Activated CD4-positive, alpha-beta T cell treated with anti-CD3 and anti-CD28 coated beads for 24 hours (primary cell): ENCODE measurements around the gene EXD3.
"Not testable (repeated sequence)": the region's sequence is repeated elsewhere in the genome, so short reads cannot be mapped to it uniquely, and the experiment has no call there.

Experiments
- DNase-seq, 2 donors: peaks; one replicate each; pipeline ENCODE4 v3.0.0-alpha.2; 2020; ENCODE audit warnings: low read depth in 2 of 2

Gene EXD3

DNA sequence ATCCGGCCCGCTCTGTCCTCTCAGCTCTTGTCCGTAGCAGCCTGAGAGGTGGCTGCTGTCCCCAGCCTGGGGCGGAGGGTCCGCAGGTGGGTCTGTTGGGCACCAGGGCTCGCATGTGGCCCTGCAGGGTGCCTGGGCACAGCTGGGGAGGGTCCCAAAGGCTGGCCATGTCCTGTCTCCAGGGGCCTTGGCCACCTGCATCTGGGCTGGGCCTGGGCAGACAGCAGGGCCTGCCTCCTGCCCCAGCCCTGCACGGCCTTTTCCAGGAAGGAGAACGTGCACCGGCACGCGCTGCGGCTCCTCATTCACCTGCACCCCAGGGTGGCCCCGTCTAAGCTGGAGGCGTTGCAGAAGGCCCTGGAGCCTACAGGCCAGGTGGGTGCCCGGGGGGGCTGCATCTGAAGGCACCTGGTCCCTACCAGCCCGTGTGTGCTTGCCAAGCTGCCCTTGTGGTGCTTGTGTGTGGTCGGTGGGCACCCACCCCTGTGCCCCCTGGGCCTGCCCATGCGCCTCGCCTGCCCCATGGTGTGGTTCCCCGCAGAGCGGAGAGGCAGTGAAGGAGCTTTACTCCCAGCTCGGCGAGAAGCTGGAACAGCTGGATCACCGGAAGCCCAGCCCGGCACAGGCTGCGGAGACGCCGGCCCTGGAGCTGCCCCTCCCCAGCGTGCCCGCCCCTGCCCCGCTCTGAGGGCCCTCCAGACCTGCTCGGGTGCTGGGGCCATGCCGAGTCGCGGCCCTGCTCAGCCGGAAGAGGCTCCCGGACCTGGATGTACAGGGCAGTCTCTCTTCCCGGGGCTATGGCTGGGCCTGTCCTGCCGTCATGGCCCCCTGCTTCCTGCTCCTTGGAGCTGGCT is 150.5 kb downstream of the EXD3 start:
- DNase-seq: no peak

DNA sequence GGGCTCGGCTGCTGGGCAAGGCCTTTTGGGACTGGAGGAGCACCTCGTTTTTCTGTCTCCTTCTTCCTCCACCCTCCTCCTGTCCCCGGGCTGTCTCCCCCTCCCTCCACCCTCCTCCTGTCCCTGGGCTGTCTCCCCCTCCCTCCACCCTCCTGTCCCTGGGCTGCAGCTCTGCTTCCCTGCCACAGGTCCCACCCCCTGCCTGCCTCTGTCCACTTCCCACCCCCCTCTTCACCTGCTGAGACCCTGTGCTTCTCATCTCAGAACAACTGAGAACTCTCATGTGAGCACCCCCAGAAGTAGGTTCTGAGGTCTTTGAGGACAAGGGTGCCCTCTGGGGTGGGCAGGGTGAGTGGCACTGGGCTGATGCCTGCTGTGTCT is 151.3 kb downstream of the EXD3 start:
- no peak for DNase-seq

DNA sequence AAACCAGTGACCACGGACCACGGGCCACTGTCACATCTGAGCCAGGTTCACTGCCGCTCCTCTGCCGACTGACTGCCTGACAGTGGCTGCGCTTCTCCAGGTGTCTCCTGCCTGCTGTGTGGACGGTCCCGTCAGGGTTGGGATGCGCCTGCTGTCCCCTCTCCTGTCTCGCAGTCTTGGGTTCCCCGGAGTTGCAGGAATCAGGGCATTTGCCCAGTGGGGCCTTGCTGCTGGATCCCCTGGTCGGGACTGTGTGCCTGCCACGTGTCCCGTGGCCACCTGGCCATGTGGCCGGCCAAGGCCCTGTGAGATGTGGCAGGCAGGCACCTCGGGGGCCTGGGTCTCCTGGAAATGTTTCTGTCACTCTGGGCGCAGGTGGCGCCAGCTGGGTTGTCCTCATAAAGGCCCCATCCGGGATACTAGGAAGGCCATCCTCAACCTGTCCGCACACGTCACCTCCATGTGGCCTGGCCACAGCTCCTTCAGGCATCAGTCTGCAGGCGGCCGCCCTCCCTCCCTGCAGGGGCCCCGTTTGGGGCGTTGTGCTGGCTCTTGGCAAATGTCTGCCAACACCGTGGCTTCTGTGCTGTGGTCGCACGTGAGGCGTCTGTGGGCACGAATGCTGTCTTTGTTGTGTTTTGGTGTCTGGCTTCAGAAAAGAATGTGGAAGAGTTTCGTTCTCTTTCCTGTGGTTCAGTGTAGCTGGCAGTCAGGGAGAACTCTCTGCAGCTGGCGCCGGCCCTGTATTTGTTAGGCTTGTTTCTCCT is 151.8 kb downstream of the EXD3 start:
- DNase-seq: no peak

DNA sequence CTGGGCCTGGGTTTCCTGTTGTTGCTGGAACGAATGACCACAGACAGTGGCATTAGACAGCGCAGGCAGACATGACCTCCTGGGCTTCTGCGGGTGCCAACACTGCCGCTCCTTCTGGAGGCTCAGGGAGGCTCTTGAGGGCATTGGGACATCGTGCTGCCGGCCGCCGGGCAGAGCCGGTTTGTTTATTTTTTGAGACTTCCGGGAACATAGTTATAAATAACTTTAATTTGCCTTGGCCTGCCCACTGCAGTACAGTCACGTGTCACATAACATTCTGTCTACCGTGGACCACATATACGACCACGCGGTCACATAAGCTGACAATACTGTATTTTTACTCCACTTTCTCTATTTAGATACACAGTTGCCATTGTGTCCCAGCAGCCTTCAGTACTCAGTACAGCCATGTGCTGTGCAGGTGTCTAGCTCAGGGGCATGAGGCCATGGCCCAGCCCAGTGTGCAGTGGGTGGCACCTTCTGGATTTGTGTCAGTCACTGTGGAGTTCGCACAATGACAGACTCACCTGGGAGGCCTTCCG is 153.7 kb downstream of the EXD3 start:
- DNase-seq: no peak

DNA sequence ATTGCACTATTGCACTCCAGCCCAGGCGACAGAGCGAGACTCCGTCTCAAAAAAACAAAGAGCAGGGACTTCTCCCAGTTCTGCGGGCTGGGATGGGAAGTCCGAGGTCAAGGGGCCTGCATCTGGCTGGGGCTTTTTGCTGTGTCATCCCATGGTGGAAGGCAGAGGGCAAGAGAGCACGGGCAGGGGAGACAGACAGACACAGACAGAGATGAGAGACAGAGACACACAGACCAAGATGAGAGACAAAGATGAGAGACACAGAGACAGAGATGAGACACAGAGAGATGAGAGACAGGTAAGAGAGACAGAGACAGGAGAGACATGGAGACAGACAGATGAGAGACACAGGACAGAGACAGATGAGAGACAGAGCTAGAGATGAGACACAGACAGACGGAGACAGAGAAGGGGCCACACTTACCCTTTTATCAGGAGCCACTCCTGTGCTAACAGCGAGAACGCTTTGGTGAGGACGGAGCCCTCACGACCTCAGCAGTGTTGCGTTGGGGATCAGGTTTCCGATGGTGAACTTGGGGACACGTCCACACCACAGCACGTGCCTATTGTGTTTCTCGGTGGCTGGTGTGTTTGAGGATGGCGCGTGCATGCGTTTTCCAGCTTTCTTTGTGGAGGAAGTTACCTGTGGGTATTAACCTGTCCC is 154.3 kb downstream of the EXD3 start:
- no peak for DNase-seq

DNA sequence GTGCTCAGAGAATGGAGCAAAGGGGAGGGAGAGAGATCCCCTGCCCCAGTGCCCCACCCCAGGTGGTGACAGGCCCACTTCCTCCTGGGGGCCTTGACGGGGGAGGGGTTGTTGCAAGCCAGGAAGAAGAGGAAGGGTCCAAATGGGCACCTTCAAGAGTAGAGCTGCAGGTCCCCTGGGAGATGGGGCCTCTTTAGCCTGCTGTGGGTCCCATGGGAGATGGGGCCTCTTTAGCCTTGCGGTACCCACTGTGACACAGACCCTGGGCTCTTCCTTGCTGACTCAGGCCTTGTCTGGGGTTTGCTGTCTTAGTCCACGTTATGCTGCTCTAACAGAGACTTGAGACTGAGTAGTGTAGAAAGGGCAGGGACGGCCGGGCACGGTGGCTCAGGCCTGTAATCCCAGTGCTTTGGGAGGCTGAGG is 155.0 kb downstream of the EXD3 start:
- no peak for DNase-seq

DNA sequence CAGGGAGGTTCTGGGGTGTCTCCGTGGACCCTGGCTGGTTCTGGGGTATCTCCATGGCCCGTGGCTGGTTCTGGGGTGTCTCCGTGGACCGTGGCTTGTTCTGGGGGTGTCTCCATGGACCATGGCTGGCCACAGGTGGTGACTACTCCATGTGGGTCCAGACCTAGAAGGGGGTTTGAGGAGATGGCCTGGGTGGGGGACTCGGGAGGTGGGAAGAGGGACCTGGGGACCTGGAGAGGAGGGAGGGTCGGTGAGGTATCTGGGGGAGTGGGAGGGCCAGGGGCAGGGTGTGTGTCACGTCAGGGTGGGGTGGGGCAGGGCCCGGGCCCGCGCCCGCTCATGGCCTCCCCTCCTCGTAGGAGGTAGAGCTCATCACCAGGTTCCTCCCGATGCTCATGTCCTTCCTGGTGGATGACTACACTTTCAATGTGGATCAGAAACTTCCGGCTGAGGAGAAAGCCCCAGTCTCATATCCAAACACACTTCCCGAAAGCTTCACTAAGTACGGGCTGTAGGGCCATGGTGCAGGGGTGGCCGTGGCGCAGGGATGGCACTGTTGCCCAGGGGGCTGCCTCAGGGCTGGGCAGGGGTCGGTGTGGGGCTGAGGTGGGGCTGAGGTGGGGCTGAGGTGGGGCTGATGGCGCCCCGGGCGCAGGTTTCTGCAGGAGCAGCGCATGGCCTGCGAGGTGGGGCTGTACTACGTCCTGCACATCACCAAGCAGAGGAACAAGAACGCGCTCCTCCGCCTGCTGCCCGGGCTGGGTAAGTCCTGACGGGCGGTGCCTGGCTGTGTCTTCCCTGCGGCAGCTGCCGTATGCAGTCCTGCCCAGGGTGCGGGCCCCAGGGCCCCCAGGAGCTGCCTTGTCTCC is 156.1 kb downstream of the EXD3 start:
- no peak for DNase-seq

DNA sequence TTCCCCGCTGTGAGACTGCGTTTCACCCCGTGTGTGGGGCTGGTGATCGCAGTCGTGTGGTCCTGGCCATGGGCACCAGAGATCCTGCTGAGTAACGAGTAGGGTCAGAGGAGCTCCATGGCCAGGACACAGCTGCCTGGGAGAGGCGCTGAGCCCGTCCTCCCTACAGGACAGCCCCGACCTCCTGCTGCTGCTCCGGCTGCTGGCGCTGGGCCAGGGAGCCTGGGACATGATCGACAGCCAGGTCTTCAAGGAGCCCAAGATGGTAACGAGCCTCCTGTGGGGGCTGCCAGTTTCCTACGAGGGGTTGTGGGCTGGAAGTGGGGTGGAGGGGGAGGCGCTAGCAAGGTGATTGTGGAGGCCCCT is 156.8 kb downstream of the EXD3 start:
- no peak for DNase-seq

DNA sequence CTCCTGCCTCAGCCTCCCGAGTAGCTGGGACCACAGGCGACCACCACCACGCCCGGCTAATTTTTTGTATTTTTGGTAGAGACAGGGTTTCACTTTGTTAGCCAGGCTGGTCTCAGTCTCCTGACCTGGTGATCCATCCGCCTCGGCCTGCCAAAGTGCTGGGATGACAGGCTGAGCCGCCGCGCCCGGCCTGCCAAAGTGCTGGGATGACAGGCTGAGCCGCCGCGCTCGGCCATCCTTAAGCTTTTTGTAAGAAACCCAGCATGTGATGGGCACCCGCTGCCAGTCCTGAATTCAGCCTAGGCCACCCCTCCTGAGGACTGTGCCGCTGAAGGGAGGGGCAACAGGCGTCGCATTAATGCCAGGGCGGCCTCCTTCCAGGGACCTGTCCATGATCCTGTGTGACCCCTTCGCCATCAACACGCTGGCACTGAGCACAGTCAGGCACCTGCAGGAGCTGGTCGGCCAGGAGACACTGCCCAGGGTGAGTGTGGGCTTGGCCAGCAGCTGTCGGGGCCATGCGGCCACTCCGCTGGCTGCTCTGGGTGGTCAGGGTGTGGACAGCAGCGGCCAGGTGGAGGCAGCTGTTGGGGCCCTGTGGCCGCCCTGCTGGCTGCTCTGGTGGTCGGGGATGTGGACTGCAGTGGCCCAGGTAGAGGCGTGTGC is 157.3 kb downstream of the EXD3 start:
- DNase-seq: no peak

DNA sequence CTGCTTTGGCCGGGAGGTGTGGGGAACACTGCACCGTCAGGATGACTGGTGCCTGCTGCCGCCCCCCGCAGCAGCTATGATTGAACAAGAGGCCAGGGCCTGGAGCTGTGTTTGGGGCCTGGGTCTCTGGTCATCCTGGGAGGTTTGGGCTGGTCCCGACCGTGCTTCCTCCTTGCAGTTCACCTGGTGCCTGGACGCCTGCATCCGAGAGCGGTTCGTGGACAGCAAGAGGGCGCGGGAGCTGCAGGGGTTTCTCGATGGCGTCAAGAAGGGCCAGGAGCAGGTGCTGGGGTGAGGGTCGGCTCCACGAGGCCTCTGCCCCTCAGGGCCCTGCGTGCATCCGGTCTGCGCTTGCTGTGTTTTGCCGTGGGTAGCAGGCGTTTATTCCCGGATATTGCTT is 158.9 kb downstream of the EXD3 start:
- DNase-seq: no peak

DNA sequence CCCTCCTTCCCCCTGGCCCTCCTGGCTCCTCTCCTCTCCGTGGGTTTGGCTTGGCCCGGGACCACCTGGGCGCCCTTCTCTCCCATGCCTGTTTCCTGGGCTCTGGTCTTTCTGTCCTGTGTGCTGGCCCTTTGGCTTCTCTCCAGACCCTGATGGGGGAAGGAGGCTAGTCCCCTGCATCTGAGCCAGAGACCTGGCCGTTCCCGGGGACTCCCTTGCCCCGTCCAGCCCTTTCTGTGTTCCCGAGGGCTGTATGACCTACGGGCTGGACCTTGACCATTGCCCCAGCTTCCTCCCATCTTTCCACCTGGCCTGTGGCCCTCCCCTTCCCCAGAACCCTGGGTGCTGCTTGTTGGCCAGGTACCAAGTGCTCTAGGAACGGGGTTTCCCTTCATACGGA is 159.5 kb downstream of the EXD3 start:
- DNase-seq: no peak

DNA sequence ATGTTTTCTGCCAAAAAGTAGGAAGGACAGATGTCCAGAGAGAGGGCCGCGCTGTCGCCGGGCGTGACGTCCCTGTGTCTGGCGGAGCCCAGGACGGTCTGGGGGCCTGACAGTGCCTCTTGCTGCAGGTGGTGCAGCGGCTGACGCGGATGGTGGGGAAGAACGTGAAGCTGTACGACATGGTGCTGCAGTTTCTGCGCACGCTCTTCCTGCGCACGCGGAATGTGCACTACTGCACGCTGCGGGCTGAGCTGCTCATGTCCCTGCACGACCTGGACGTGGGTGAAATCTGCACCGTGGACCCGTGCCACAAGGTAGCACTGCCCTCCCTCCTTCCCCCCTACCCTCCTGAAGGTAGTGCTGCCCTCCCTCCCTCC is 160.1 kb downstream of the EXD3 start:
- DNase-seq: no peak

DNA sequence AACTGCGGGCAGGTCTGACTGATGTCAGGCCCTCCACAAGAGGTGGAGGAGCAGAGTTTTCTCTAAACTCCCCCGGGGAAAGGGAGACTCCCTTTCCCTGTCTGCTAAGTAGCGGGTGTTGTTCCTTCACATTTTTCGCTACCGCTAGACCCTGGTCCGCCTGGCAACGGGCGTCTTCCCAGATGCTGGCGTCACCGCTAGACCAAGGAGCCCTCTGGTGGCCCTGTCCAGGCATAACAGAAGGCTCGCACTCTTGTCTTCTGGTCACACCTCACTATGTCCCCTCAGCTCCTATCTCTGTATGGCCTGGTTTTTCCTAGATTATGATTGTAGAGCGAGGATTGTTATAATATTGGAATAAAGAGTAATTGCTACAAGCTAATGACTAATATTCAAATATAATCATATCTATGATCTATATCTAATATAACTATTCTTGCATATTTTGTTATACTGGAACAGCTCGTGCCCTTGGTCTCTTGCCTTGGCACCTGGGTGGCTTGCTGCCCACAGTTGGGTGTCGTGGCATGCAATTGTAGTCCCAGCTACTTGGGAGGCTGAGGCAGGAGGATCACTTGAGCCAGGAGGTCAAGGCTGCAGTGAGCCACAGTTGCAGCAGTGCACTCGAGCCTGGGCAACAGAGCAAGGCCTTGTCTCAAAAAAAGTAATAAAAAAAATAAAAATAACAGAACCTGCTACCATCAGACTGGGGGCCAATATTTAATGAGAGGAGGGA is 160.6 kb downstream of the EXD3 start:
- not testable (repeated sequence) for DNase-seq
